Fibroblast of skin of abdomen (primary cell): ENCODE results near the gene DLGAP4.

ENCODE experiments used
- DNase-seq: peaks from one replicate; pipeline ENCODE4 v3.0.0-alpha.2; 2013

Gene DLGAP4

GRCh38 chr20:36308353-36308752, 2.2 kb downstream of the DLGAP4 start:
- no peak for DNase-seq

- DNase-seq: no peak
Measured at GRCh38 chr20:36308986-36309385, 2.8 kb downstream of the DLGAP4 start.

GRCh38 chr20:36309643-36310042, 3.5 kb downstream of the DLGAP4 start:
- DNase-seq: no peak

GRCh38 chr20:36310215-36310981, 4.3 kb downstream of the DLGAP4 start:
- DNase-seq: no peak

- no peak for DNase-seq
Measured at GRCh38 chr20:36311141-36311853, 5.2 kb downstream of the DLGAP4 start.

- DNase-seq: no peak
Measured at GRCh38 chr20:36311854-36312723, 6.0 kb downstream of the DLGAP4 start.

GRCh38 chr20:36312724-36313441, 6.7 kb downstream of the DLGAP4 start:
- DNase-seq: no peak

- no peak for DNase-seq
Measured at GRCh38 chr20:36313476-36313875, 7.3 kb downstream of the DLGAP4 start.

GRCh38 chr20:36313926-36314325, 7.8 kb downstream of the DLGAP4 start:
- DNase-seq: no peak

GRCh38 chr20:36314734-36315544, 8.8 kb downstream of the DLGAP4 start:
- no peak for DNase-seq

- DNase-seq: no peak
Measured at GRCh38 chr20:36315545-36316351, 9.6 kb downstream of the DLGAP4 start.

GRCh38 chr20:36317675-36318074, 11.5 kb downstream of the DLGAP4 start:
- DNase-seq: no peak

GRCh38 chr20:36318166-36318565, 12.0 kb downstream of the DLGAP4 start:
- DNase-seq: no peak

- no peak for DNase-seq
Measured at GRCh38 chr20:36319356-36320260, 13.5 kb downstream of the DLGAP4 start.

GRCh38 chr20:36320261-36320897, 14.2 kb downstream of the DLGAP4 start:
- DNase-seq: no peak

- DNase-seq: no peak
Measured at GRCh38 chr20:36320898-36321695, 15.0 kb downstream of the DLGAP4 start.

- DNase-seq: no peak
Measured at GRCh38 chr20:36322131-36322530, 16.0 kb downstream of the DLGAP4 start.

- DNase-seq: no peak
Measured at GRCh38 chr20:36330091-36330490, 24.0 kb downstream of the DLGAP4 start.
